C4-2B (cell line): ENCODE data around the gene ATXN1.

Experiments
- H3K27ac ChIP-seq: fragments of 450-650 bp; 2 replicates; pipeline ENCODE4 v1.5.1; 2017
- ZFX ChIP-seq: fragments of 450-650 bp; IDR thresholded peaks from 2 replicates; pipeline ENCODE4 v1.6.1; 2017
- TF ChIP-seq, protein P1 (sequence below): fragments of 450-650 bp; conservative IDR thresholded peaks from 2 replicates; pipeline ENCODE4 v1.5.1; 2017; ENCODE audit warnings: mild to moderate bottlenecking

The ATXN1 gene

DNA sequence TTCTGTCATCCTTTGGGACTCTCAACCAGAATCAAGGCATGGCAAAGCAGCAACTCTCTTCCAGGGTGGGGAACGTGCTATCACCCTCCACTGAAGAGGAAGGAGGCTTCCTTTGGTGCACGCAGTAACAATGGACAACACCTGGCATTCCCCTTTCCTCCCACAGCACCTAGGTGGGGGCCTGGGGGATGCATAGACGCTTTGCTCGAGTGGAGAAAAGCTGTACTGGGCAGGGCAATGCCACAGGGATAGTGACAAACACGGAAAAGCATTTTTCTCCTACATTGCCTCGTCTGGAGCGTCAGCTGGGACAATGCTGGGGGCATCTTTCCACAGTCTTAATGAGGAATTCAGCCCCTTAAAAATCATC is 439.9 kb downstream of the ATXN1 start:
- TF ChIP-seq, protein P1, sequence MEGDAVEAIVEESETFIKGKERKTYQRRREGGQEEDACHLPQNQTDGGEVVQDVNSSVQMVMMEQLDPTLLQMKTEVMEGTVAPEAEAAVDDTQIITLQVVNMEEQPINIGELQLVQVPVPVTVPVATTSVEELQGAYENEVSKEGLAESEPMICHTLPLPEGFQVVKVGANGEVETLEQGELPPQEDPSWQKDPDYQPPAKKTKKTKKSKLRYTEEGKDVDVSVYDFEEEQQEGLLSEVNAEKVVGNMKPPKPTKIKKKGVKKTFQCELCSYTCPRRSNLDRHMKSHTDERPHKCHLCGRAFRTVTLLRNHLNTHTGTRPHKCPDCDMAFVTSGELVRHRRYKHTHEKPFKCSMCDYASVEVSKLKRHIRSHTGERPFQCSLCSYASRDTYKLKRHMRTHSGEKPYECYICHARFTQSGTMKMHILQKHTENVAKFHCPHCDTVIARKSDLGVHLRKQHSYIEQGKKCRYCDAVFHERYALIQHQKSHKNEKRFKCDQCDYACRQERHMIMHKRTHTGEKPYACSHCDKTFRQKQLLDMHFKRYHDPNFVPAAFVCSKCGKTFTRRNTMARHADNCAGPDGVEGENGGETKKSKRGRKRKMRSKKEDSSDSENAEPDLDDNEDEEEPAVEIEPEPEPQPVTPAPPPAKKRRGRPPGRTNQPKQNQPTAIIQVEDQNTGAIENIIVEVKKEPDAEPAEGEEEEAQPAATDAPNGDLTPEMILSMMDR = no peak
- TF ChIP-seq ZFX = no peak
- H3K27ac ChIP-seq = no peak overlapping the region

DNA sequence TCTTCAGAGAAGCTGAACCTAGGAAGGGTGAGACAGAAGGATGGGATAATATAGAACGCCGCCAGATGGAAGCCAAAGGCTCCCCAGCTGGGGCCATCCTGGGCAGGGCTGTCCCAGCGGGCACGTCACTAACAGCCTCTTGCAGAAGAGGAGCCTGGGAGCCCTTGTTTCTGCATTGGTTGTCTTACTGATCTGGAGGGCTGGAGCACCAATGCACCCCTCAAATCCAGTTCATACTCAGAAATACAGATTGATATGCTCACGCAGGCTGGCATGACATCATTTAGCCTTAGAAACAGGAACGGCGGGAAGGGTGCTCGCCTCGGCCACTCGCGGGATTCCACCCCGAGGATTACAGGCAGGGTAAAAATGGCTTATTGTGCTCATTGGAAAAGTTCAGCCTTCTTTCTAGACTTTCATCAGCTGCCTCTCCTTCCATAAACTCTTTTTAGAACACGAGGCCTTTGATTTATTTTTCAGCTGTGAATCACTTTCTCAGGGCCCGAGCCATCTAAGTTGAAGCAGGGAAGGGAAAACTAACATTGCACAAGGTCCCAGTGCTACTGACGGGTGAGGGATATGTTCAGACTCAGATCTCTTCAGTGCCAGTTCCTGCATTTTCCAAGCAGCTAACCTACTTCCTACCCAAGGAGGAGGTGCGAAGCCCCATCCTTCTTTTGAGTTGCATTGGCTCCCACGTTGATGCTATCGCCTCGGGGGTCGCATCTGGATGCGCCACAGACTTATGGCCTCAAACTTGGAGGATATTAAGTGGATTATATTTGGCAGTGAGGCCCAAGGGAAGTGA is 440.5 kb downstream of the ATXN1 start:
- TF ChIP-seq ZFX = no peak
- TF ChIP-seq, protein P1 = no peak
- no peak overlapping the region for H3K27ac ChIP-seq

DNA sequence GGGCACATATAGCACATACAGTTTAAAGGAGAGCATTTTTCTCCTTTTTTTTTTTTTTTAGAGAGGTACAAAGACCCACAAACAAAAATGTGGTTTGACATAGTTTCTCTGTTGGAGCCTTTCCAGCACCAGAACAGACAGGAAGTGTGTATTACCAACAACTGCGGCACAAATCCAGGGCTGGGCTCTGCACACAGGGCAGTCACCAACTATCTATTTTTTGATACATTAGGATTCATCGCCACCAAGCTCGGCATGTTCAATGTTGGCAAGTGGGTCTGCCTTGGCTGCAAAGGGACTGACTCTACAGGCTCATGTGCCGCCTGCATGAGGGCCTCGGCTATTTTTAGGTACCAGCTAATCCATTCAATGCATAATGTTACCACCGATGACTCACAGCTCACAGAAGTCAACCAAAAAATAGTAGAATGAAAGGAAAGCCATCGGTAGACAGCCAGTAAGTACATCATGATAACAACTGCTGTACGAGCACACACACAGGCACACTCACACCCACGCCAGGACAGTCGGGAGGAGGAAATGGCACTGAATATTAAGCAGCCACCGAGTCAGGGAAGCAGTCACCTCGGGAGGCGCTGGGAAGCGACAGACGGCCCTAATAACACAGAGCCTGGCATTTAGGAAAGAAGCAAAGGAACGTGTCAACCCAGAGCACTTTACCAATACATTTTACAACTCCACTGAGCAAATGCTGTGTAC is 441.3 kb downstream of the ATXN1 start:
- TF ChIP-seq, protein P1 = no peak
- no peak for TF ChIP-seq ZFX
- H3K27ac ChIP-seq = no peak overlapping the region

DNA sequence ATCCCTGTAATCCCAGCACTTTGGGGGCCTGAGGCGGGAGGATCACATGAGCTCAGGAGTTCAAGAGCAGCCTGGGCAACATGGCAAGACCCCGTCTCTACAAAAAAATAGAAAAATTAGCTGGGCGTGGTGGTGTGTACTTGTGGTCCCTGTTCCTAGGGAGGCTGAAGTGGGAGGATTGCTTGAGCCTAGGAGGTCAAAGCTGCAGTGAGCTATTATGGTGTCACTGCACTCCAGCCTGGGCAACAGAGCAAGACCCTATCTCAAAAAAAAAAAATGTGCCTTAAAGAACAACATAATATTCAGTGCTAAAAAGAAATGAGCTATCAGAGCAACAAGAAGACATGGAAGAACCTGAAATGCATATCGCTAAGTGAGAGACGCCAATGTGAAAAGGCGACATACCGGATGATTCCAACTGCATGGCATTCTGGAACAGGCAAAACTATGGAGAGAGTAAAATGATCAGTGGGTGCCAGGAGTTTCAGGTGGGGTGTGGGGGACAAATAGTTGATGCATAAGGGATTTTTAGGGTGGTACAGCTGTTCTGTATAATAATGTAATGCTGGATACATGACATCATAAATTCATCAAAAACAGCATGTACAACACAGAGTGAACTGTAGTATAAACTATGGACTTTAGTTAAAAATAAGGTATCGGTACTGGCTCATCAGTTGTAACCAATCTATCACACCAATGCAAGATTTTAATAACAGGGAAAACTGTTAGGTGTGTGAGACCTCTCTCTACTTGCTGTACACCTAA is 442.1 kb downstream of the ATXN1 start:
- H3K27ac ChIP-seq = no peak overlapping the region
- TF ChIP-seq ZFX = no peak
- TF ChIP-seq, protein P1 = no peak

DNA sequence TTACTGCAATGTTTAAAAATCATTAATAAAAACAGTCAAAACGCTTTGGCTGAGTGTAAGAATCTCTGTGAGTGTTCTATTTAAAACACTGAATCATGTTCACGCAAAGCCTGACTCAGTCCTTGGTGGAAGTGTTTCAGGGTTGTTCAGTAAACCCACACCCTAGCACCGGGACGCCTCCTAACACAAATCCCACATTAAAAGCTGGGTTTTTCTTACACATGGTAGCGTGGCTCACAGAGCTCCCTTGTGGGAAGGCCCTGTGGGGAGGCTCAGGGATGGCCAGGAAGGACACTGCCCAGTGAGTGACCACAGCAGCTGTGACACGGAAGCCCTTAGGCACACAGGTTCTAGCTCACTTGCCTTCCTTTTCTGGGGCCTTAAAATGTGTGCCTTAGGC is 442.7 kb downstream of the ATXN1 start:
- no peak overlapping the region for H3K27ac ChIP-seq
- TF ChIP-seq, protein P1 = no peak
- TF ChIP-seq ZFX = no peak

DNA sequence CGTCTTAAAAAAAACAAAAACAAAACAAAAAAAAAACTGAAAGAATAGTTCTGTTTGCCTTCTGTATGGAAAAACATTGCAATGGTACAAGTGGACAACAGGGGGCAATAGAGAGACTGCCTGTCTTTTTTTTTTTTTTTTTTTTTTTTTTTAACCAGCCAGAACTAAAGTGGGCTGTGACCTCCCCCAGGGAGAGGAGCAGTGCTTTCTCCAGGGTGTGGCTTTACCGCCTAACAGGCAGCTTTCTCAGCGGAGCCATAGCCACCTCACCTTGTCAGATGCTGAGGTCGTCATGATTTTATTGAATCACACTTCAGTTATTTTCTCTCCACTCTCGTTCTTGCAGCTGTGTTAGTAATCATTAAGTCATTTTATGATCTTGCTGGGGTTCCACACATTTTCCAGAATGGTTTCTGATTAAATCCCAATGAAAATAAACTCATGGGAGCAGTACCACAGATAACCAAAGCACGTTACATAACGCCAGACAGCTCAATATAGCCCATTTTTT is 444.5 kb downstream of the ATXN1 start:
- no peak overlapping the region for H3K27ac ChIP-seq
- TF ChIP-seq, protein P1 = peak; percentile 93
- TF ChIP-seq ZFX = no peak

DNA sequence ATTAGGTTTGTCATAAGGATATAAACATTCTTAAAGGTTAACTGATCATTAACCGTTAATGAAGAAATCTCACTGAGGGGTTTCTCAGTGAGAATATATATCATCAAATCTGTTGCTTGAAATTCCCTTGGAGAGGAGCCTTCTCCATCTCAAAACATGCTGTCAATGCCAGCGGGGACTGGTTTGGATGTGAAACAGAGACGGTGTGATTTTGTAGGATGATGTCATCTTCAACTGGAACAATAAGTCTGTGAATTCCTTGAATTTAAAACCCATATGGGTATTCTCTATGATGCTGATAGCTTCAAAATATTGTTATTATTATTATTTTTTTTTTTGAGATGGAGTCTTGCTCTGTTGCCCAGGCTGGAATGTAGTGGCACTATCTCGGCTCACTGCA is 447.0 kb downstream of the ATXN1 start:
- no peak overlapping the region for H3K27ac ChIP-seq
- TF ChIP-seq, protein P1 = no peak
- no peak for TF ChIP-seq ZFX
